Dermis blood vessel endothelial cell (primary cell): ENCODE measurements around the gene TMEM131. TPM values are rescaled to one million over a fixed set of nuclear protein-coding genes. Genes with fewer than 3 reads are reported as not detected.
"Not testable (repeated sequence)": the region's sequence is repeated elsewhere in the genome, so short reads cannot be mapped to it uniquely, and the experiment has no call there.

Experiments used
- DNase-seq: peaks from one replicate; pipeline ENCODE4 v3.0.0; 2010
- total RNA-seq: library from RNA; depleted of rRNA; stranded (reverse); fragments of >200 nt; gene quantifications from 2 replicates; pipeline ENCODE4 v1.2.3, GENCODE V29; 2014

TMEM131 gene
- total RNA-seq, 1 donor from 2014 or later: 22.3 TPM

- DNase-seq: no peak
These were observed 276.2 kb downstream of the TMEM131 start for GRCh38 chr2:97719362-97720155.

DNA sequence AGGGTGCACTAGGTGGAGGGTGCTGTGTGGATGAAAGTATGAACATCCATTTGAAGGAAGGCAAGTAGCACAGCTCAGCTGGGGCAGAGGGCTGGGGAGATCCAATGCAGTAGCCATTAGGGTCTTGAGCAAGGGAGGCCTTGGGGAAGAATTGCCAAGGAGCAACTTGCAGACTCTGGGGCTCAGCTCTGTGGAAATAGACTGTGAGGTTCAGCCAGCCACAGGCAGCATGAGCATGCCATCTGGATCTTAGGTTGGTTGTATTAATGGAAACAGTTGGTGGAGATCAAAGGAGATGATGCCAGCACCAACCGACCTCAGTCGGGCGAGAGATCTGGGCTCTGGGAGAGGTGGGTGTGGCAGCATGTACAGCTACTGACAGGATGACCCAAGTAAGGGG lies 276.8 kb downstream of the TMEM131 start:
- DNase-seq: no peak

DNA sequence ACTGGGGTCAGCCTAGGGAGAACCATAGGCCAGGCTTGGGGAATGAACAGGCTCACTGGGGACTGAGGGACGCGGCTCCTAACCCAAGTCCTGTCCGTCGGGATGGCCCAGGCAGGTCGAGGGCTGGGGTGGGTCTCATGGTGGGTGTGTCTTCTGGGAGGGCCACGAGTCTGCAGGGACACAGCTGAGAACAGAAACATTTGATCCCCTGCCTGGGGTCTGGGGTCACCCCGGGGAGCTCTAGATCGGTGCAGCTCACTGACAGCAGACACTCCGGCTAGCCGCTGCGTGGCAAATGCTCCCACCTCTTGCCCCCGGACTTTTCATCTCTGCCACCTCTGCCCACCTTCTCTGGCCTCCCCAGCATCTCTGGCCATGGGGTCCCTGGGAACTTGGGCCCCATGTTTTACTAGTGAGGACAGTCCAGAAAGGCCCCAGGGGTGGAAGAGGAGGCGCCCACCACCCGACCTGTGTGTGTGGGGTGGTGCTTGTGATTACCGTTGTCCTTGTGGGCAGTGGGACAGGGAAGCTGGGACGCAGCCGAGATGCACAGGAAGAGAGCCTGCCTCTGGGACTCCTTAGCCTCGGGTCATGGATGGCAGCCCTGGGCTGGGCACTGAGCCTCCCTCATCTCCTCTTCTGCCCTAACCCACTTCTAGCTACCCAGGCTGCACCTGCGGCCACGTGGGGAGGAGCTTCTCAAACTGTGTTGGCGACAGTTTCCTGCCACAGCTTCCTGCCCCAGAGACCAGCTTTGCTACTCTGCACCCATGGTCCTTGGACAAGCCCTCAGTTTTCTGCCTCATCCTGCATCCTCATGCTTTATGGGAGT lies 277.5 kb downstream of the TMEM131 start:
- no peak for DNase-seq

GRCh38 chr2:97717613-97717995 lies 278.1 kb downstream of the TMEM131 start:
- DNase-seq: no peak

- DNase-seq: no peak
These were observed 278.8 kb downstream of the TMEM131 start for GRCh38 chr2:97716695-97717612.

DNA sequence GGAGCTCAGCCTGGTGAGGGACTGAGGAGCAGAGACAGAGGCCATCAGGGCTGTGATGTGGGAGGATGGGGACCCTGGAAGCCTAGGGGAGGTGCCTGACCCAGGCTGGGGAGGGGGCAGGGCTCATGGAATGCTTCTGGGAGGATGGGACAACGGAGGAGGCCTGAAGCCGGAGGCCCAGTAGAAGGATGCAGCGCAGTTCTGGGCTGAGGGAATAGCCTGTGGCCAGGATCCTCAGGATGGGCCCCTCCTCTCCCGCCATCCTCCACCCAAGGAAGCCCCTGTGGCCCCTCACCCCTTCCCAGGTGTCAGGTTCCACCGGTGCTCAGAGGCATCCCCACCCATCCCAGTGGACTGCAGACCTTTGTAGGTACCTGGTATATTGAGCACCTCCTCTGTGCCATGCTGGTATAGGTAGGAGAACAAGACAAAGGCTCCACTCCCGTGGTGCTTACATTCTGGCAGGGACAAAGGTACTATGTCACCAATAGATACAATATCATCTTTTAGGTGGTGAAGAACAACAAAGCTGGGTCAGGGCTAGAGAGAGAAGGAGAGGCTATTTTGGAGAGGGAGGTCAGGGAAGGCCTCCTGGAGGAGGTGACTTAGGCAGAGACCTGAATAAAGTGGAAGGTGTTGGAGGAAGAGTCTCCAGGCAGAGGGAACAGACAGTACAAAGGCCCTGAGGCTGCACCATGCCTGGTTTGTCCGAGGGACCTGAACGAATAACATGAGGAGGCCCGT lies 279.6 kb downstream of the TMEM131 start:
- no peak for DNase-seq

GRCh38 chr2:97714950-97715652 lies 280.6 kb downstream of the TMEM131 start:
- DNase-seq: no peak

DNA sequence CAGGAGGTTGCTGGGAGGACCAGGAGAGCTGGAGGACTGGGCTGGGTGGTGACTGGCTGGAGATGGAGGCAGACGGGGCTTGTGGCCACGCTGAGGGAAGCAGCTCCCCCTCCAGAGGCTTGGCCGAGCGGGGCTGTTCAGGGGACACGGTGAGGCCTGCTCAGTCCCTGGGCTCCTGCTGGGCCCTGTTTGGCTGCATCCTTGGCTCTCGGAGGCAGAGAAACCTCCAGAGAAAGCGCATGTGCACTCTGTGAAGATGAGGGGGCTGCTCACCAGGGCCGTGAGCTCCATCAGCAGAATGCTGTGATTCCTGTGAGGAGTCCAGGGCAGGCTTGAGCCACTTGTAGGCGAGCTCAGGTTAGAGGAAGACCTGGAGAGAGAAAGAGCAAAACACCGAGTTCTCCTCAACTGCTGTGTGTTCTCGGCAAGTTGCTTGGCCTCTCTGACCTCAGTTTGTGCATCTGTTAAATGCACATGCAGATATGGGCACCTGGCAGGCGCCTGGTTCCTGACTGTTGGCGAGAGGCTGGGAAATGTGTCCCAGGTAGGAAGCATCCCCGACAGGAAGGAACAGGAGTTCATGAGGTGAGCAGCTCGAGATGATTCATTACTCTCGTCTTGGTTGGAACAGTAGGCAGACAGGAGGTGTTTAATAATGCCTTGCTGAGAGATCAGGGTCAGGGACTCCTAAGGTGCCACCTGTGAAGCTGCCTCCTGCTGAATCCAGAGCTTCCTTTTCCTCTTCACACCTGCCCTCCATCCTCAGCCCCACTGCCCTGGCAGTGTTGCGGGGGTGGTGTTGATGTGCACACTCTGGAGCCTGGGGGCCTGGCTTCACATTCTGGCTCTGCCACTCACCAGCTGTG lies 281.4 kb downstream of the TMEM131 start:
- no peak for DNase-seq

DNA sequence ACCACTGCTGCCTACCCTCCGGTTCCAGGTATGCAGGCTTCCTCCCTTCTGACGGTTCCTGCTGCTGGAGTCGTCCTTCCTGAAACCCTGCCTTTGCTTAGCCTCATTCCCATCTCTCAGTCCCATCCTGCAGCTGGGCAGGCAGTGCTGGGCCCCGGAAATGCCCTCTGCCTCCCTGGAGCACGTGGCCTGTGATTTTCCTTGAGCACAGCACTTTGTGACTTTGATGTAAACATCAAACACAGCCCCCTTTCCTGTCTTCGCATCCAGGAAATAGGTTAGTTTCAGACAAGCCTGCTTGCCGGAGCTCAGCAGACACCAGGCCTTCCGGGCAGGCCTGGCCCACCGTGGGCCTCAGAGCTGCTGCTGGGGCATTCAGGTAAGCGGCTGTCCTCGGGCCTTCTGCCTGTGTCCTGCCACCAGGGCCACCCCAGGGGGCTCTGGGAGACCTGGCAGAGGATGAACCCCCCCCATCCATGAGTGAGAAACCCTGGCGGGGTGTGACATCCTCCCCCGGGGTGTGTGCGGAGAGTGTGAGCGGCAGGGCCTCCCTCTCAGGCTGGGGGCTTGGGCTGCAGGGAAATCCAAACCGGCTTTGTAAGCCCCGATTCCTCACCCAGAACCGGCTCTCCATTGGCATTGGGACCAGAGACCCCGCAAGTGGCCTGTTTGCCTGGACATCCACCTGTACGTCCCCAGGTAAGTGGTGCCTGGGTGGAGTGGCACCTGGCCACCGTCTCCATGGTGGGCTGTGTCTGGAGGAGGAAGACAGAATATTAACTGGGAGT lies 282.3 kb downstream of the TMEM131 start, which contains the start of gene ZAP70:
ZAP70 (plus strand) TSS at position 281 of the 788 bp plus-strand sequence. CDS start 10,461 bp downstream, outside the sequence.
- DNase-seq: no peak

- no peak for DNase-seq
These were observed 283.0 kb downstream of the TMEM131 start for GRCh38 chr2:97712693-97713295.

- DNase-seq: not testable (repeated sequence)
These were observed 283.6 kb downstream of the TMEM131 start for GRCh38 chr2:97712175-97712574.

DNA sequence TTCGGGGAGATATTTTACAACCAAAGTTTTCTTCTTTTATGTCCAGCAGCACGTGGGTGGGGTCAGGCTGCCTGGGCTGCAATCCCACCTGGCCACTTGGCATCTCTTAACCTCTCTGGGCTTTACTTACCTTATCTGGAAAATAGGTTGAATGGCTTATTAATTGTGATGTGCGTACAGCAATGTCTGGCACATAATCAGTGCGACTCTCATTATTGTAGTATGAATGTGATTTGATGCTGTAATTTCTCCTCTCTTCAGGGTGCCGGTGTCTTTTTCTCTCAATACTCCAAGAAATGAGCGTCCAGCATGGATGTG lies 284.4 kb downstream of the TMEM131 start:
- no peak for DNase-seq

DNA sequence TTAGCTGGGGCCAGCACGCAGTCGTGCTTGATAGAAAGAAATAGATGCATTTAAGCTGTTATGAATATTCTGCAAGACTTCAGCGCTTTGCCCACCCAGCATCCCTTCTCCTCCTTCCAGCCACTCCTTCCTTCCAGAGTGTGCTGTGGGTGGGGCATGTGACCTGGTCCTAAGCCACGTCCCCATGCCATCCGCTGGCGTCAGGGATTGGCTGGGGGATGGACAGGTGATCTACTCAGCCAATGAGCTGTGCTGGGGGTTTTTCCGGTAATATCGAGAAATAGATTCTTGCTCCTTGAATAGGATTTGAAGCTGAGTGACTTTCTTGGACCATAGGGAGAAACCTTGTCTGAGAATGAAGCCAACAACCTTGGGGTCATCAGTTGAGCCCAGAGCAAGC lies 287.1 kb downstream of the TMEM131 start:
- no peak for DNase-seq

DNA sequence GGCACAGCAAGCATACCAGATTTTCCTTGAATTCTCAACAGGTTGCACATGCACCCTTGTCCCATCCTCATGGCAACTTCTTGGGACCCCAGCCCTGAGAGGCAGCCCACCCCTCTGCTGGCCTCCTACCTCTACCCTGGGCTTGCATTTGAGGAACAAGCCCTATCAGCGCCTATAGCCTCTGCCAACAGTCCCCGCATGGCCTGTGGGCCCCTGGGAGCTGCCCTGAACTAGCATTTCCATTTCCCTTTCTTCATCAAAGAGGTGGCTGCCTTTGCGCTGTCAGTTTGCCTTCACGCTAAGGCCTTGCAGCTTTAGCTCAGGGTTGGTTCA lies 287.7 kb downstream of the TMEM131 start:
- DNase-seq: no peak

GRCh38 chr2:97707362-97708047 lies 288.2 kb downstream of the TMEM131 start:
- DNase-seq: no peak

DNA sequence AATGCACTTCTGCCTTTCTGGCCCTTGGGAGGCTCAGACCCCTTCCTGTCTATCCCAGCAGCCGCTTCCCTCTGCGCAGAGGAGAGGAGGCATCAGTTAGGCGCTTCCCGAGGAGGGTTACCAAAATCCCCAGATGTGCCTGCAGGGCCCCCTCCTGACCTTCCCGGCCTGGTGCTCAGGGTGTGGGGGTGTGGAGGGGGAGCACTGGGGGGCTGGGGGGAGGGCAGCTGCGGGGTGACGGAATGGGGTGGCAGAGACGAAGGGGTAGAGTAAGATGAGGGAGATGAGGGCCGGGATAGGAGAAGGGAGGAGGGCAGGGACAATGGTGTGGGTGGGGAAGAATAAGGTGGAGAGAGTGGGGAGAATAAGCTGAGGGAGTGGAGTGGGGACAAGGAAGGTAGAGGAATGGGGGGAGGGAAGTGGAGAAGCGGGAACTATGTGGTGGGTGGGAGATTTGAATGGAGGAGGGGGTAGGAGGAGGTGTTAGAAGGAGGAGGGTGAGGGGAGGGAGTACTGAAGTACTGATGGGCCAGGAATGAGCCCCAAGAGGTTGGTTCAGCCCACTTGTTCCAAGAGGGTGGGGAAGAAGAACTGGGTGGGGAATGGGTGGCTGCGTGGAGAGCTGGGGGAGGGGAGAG lies 288.9 kb downstream of the TMEM131 start:
- DNase-seq: no peak
